HG02588 (cell line): ENCODE results near the gene SLC22A17.

Experiments used
- ATAC-seq: cut with Tn5 transposase; IDR thresholded peaks from one replicate; pipeline ENCODE4 v1.9.1; 2021; ENCODE audit warnings: mild to moderate bottlenecking, moderate library complexity; ENCODE audit not compliant: unreplicated experiment

Gene SLC22A17

DNA sequence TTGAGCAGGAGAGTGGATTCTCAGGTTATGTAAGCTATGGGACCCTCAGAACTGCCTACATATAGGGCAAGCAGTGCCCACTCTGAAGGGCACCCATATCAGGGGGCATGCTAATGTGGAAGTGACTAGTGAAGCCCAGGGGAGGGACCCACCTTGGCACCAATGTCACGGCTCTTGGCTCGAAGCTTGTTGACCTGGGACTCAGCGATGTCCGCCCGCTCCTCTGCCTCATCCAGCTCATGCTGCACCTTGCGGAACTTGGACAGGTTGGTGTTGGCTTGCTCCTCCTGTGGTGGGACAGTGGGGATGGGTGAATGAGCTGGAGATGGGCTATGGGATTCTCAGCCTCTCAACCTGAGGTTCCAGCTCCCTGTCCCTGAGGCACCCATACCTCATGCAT, 29.6 kb upstream of the SLC22A17 start:
- ATAC-seq: no peak

DNA sequence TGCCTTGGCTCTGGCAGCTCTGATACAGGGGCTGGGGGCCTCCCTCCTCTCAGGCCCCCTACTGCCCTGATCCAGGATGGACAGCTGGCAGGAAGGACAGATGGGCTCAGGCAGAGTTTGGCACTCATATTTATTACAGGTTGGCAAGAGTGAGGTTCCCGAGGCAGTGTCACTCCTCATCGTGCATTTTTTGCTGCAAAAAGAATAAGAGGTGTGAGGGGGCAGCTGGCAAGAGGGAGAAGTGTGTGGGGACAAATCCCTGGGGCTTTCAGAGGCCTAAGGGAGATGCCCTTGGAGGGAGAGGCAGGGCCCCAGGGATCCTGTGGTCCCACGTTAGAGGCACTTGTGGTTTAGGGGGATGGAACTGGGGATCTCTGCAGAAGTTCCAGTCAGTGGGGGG, 29.2 kb upstream of the SLC22A17 start:
- ATAC-seq: no peak

DNA sequence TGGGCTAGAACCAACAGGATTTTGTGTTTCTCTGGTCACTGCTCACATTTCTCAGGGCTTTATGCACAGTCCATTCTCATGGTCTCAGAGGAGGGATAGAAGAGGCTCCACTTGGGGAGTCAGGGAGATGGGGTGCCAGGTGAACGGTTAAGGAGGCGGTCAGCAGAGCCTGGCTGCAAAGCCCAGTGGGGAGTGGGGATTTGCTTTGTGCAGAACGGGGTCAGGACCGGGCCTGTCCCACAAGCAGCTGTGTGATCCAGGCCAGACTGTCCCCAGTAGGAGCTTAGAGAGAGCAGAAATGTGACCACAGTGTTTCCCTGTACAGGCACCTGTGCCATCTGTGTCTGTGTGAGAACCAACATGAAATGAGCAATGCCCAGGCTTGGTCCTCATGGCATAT, 28.3 kb upstream of the SLC22A17 start:
- ATAC-seq: no peak

DNA sequence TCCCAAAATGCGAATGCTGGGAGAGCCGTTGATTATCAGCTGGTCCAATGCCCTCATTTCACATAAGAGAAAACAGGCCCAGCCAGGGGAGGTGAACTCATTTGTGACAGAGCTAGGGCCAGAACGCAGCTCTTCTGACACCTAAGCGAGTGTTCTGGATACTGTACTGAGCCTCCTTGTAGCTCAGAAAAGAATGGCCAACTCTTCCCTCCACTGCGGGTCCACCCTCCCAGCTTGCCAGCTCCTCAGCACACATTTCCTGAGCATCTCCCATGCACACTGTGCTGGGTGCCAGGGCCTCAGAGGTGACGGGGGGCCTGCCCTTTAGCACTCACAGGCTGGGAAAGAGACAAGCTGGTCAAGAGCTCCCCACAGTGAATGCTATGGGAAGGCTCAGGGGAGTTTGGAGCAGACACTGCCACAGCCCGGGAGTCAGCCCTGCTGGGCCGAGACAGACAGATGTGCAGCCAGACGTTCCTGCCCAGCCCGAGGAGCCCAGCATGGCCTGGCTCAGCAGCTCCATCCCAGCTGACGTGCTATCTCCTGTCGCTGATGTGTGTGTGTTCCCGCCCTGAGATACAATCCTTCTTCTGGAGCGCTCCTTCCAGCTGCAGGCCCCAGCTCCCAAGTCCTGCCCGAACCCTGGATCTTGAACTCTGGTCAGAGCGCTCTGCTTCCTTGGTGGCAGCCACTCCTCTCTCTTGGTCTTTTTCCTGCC, 27.7 kb upstream of the SLC22A17 start:
- no peak for ATAC-seq

DNA sequence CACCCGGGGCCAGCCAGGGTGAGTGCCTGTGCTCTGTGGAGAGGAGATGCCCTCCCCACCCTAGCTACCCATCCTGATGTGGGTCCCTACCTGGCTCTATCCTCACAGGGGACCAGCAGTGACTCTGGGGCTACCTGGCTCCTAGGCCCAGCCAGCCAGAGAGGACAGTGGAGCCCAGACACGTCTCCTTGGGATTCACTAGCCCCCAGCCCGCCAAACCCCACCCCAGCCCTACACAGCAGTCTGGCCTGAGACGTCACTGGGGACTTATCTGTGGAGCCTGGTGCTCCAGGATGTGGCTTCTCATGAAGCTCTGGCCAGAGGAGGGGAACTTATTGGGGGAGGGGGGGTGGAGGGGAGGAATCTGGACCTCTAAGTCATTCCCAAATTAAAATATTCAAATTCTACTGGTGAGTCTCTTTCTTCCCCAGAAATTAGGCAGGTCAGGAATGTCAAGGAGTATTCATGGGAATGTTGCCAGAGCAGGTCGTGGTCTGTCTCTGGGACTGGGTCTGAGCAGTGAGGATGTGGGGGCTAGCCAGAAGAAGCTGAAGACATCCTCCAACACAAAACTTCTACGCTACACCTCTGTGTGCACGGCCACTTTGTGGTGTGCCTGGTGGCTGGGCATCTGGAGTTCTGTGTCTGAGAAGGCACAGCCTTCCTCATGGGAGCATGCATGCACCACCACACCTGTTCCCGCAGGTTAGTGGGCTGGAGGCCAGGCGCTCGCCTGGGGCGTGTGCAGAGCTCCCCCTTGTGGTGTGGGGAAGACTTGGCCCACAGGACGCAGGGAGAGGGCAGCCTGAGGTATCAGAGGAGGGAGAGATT, 26.9 kb upstream of the SLC22A17 start:
- ATAC-seq: no peak

DNA sequence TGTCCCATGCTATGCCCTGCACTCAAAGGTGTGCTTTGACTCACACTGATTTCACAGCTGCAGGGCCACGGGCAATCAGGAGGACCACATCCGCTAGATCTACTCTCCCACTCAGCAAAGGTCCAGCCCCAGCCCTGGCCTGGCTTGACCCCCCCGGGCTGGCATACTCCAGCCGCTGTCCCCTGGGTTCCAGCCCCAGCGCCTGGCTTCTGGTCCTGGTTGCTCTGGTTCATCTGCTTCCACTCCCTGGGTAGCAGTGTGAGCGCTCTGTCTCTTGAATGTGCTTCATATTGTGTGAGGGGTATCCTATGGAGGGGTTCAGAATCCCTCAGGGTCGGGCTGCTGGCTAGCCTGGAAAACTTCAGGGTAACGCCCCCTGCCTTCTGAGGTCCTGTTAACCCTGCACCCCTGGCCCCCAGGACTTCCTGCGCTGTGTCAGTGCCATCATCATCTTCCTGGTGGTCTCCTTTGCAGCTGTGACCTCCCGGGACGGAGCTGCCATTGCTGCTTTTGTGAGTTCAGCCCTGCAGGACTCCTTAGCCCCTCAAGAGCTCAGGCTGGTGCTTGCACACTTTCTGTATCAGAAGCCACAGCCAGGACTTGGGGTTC, 26.0 kb upstream of the SLC22A17 start:
- ATAC-seq: no peak

DNA sequence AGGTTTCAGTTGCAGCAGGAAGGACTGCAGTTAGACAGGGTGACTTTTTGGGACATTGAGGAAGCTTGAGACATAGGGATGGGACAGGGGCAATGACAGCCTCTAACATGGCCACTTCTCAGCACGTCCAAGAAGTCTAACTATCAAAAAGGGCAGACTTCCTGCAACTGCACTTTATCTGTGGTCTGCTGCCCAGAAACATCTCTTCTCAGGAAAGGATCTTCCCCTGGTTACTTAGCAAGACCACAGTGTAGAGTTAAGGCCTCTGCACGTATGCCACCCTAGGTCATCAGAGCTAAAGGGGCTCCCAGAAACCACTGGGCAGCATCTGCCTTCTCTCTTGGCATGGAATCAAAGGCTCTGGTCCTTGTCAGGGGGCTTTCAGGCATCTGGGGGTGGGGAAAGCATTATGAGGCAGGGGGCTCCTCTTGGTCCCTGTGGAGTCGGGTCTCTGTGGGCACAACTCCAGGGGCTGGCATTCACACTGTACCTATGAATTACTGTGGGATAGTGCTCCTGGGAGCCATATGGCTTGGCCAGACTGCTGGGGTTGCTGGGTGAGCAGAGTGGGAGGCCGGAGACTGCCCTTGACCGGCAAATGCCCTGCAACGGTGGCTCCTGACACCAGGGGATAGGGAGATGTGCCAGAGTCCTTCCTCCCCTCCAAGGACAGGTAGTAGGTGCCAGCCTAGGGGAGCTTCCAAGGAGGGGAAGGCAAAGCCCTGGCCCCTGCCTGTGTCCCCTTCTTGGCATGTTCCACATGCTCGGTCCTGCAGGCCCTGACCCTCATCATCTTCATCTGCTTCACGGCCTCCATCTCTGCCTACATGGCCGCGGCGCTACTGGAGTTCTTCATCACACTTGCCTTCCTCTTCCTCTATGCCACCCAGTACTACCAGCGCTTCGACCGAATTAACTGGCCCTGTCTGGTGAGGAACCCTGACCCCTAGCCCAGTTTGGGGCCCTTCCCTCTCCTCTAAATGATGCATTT, 25.2 kb upstream of the SLC22A17 start:
- ATAC-seq: no peak

DNA sequence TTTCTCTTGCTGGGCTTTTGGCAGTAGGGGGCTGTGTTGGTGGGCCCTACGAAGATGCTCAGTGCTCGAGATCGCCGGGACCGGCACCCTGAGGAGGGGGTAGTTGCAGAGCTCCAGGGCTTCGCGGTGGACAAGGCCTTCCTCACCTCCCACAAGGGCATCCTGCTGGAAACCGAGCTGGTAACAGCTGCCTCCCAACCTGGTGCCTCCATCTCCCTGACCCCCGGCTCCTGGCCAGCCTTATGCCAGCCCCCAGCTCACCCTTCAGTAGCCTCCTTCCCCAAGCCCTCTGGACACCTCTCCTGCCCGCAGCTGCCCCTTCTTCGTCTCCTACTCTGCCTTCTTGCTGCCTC, 24.5 kb upstream of the SLC22A17 start:
- no peak for ATAC-seq

DNA sequence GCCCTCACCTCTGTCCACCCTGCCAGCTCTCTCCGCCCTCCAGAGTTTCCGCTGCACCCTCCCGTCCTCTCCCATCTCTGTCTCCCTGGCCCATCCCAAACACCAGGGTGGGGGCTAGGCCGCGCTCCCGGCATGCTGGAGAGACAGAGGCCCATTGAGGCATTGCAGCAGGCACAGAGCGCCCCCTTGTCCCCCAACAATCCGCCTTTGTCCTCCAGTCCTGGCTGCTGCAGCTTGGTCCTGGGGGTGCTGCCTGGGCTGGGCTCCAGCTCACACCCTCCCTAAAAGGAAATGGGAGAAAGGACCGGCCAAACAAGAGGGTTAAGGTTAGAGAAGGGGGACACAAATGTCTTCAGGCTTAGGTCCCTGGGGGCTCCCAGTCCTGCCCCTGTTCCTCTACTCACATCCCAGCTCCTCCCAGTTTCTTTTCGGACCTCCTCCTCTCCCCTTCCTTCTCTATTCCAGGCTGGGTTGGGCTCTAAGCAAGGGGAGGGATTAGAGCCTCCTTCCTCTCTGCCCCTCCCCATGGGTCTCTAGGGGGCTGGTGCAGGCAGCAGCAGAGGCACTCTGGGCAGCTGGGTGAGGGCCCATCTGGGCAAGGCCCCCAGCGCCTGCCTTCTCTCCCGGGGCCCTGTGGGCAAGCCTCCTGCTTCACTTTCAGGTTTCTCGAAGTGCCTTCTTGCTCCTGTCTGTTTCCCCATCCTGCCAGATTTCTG, 24.0 kb upstream of the SLC22A17 start, which contains the start of gene CMTM5:
CMTM5 (plus strand) TSS at position 565 of the 716 bp plus-strand sequence. CDS start 206 bp downstream, outside the sequence.
- ATAC-seq: no peak

DNA sequence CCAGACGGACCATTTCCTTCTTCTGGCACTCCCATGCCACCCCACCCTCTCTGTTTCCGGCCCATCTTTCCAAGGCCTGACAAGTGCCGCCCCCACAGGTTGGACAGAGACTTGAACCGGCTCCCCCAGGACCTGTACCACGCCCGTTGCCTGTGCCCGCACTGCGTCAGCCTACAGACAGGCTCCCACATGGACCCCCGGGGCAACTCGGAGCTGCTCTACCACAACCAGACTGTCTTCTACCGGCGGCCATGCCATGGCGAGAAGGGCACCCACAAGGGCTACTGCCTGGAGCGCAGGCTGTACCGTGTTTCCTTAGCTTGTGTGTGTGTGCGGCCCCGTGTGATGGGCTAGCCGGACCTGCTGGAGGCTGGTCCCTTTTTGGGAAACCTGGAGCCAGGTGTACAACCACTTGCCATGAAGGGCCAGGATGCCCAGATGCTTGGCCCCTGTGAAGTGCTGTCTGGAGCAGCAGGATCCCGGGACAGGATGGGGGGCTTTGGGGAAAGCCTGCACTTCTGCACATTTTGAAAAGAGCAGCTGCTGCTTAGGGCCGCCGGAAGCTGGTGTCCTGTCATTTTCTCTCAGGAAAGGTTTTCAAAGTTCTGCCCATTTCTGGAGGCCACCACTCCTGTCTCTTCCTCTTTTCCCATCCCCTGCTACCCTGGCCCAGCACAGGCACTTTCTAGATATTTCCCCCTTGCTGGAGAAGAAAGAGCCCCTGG, 23.0 kb upstream of the SLC22A17 start:
- no peak for ATAC-seq

DNA sequence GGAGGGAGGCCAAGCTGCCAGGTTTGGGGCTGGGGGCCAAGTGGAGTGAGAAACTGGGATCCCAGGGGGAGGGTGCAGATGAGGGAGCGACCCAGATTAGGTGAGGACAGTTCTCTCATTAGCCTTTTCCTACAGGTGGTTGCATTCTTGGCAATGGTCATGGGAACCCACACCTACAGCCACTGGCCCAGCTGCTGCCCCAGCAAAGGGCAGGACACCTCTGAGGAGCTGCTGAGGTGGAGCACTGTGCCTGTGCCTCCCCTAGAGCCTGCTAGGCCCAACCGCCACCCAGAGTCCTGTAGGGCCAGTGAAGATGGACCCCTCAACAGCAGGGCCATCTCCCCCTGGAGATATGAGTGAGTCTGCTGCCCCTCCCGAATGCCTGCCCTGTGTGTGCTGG, 20.4 kb upstream of the SLC22A17 start:
- no peak for ATAC-seq

DNA sequence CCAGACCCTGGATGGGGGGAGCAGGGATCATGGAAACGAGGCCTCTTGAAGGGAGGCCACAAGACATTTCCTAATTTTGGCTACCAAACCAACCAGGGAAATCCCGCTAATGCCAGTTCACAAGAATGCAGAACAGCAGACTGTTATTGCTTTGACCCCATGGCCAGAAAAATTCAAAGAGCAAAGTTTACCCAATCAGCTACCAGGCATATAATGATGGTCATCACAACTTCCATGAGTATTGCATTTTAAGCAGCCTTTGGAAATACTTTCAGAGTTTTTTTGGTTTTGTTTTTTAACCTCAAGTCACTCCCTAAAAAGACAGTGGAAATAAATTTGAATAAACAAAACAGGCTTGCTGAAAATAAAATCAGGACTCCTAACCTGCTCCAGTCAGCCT, 19.8 kb upstream of the SLC22A17 start, which contains the start of gene IL25:
IL25 (plus strand) TSS at position 301 of the 400 bp plus-strand sequence.
- ATAC-seq: no peak

DNA sequence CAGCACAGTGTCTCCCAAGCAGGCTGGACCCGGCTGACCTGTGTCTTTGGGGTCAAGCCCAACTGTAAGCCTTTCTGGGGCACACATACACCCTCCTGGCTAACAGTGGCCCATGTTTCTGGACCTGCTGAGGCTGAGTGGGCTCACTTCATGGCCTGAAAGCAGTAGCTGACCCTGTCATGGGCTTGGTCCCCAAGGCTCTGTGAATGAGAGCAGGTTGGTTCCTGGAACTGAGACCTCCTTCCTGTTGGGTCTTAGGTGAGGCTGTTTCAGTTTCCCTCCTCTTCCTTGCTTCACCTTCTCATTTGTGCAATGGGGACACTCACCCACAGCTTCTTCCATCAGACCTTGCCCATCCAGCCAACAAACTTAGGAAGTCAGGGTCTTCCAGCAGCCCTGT, 19.2 kb upstream of the SLC22A17 start:
- no peak for ATAC-seq

DNA sequence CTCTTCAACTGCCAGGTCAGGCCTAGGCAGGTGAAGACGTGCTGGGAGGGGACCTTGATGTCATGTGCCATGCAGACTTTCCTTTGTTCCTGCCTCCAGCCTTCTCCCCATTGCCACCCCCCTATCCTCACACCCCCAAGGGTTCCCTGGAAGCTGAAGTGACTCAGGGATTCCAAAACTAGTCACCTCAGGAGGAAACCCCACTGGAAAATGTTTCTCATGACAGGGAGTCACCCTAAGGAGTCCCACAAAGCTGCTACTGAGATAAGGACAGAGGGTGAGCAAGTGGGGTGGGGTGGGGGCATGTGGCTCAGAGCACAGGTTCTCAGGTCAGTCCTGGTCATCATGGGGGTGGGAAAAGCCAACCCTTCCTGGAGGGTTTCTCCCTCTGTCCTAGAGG, 17.5 kb upstream of the SLC22A17 start:
- no peak for ATAC-seq

DNA sequence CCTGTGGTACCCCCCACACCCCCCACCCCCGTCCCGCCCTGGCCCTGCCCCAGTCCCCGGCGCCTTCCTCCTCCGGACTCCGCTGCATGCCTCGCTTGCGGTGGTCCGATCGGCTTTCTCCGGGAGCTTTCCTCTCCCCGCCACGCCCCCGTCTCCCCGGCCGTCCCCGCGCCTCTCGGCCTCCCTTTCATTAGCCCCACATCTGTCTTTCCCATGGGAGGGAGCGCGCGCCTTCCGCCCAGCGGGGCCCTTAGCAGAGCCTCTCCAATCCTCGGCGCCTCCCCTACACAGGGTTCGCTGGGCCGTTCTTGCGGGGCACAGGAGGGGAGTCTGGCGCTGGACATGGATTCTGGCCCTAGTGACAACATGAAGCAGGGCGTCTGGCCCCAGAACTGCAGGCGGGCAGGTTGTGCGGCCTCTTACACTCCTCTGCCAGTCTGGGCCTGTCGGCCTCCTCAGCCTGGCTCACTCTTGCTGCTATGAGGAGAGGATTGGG, 13.8 kb upstream of the SLC22A17 start:
- ATAC-seq: no peak

DNA sequence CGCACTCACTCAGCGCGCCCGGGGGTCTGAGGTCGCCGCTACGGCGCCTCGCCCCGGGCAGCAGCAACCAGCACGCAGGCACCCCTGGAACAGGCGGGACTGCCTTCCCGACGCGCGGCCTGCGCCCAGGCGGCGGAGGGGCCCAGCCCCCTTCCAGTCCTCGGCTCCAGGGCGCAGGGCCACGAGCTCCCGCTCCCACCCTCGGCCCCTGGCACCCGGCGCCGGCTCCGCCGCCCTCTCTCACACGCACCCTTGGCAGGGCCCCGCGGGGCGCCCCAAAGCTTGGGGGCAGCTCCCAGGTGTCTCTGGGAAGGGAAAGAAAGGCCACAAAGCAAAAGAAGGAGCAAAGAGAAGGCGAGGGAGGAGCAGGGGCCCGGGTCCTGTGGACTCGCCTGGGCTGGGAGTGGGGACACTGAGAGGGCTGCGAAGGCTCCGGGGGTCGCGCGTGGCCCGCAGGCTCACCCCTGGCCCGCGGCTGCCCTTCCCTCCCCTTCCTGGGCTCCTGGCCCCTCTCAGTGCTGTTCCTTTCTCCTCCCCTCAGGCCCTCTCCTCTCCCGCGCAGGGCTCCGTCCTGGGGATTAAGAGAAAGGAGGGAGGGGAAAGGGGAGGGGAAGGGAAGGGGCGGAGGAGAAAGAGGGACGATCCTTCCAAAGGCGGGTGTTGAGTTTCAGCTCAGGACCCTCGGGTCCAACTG, 13.2 kb upstream of the SLC22A17 start:
- ATAC-seq: no peak

DNA sequence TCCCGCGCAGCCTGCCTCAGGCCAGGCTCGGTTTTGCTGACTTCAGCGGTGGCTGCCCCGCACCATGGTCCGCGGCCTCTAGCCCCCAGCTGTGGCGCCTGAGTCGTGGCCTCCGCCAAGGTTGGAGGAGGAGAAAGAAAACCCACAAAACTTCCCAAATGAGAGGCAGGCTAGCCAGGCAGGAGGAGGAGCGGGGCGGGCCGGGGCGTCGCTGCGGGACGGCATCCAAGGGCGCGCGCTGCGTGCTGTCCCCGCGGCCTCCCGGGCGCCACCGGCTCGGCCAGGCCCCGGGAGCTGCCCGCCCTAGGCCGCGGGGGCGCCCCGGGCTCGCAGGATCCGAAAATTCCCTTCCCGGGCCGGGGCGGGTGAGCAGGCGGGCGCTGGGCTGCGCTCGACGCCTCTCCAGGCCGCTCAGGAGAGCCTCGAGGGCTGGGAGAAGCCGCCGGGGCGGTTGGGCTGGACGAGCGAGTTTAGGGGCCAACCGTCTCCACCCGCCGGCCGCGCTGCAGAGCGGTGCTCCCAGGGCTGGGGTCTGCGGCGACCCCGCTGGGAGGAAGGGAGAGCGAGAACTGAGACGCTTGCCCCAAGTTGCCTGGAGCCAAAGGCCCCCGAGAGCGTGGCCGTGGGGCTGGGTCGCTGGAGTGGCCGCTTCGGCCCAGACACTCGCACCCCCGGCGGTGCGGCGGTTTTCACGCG, 12.5 kb upstream of the SLC22A17 start, which contains the start of gene EFS:
EFS (minus strand) TSS at position 137 of the 696 bp plus-strand sequence. CDS start 147 bp downstream, outside the sequence.
- no peak for ATAC-seq
